Liver (tissue), 9 donors: ENCODE results near the gene PPWD1. TPM values are rescaled to one million over a fixed set of nuclear protein-coding genes. Genes with fewer than 3 reads are reported as not detected.
"Not testable (repeated sequence)": the region's sequence is repeated elsewhere in the genome, so short reads cannot be mapped to it uniquely, and the experiment has no call there.

Source experiments
- DNase-seq: peaks from one replicate; pipeline ENCODE4 v3.0.0-alpha.2; 2017; ENCODE audit warnings: low spot score
- H3K27ac ChIP-seq, 2 donors: one replicate each; pipeline ENCODE4 v1.7.0; 2013; ENCODE audit warnings: inconsistent platforms in 2 of 2, low read length in 2 of 2, control low read depth in 1 of 2, low read depth in 1 of 2, mild to moderate bottlenecking in 1 of 2
- H3K27me3 ChIP-seq, 4 donors: one replicate each; pipeline versions ENCODE4 v1.6.1 to v1.7.0; 2013; ENCODE audit warnings: low read length in 3 of 4, inconsistent platforms in 1 of 4, mild to moderate bottlenecking in 1 of 4, moderate library complexity in 1 of 4; ENCODE audit not compliant: control insufficient read depth in 4 of 4, insufficient read depth in 4 of 4
- H3K36me3 ChIP-seq, 4 donors: one replicate each; pipeline versions ENCODE4 v1.6.1 to v1.7.0; 2013; ENCODE audit warnings: low read length in 3 of 4, mild to moderate bottlenecking in 3 of 4, low read depth in 1 of 4, moderate library complexity in 1 of 4; ENCODE audit not compliant: control insufficient read depth in 4 of 4, insufficient read depth in 3 of 4
- H3K4me1 ChIP-seq, 4 donors: one replicate each; pipeline versions ENCODE4 v1.6.1 to v1.7.0; 2013; ENCODE audit warnings: low read length in 3 of 4, mild to moderate bottlenecking in 3 of 4, moderate library complexity in 1 of 4; ENCODE audit not compliant: control insufficient read depth in 4 of 4, insufficient read depth in 4 of 4
- H3K4me3 ChIP-seq, 3 donors: one replicate each; pipeline versions ENCODE4 v1.6.1 to v1.7.0; 2013; ENCODE audit warnings: low read length in 3 of 3, control low read depth in 1 of 3, low read depth in 1 of 3, mild to moderate bottlenecking in 1 of 3
- H3K9ac ChIP-seq, 2 donors: one replicate each; pipeline ENCODE4 v1.7.0; 2013; ENCODE audit warnings: low read length in 2 of 2, mild to moderate bottlenecking in 2 of 2, moderate library complexity in 2 of 2, control low read depth in 1 of 2, low read depth in 1 of 2
- H3K9me3 ChIP-seq, 4 donors: one replicate each; pipeline versions ENCODE4 v1.6.1 to v1.7.0; 2013; ENCODE audit warnings: low read length in 3 of 4; ENCODE audit not compliant: control insufficient read depth in 4 of 4
- ATF3 ChIP-seq: IDR thresholded peaks from 2 replicates; pipeline ENCODE4 v1.6.1; 2016; ENCODE audit warnings: antibody characterized with exemption
- CTCF ChIP-seq: fragments of 150-350 bp; IDR thresholded peaks from 2 replicates; pipeline ENCODE4 v1.5.1; 2017; ENCODE audit warnings: improper control_type of control experiment, low read depth, low read length; ENCODE audit not compliant: missing input control
- EGR1 ChIP-seq, 2 donors: IDR thresholded peaks; 2 replicates each; pipeline ENCODE4 v1.6.1; 2016 to 2018; ENCODE audit warnings: antibody characterized with exemption in 2 of 2, low read depth in 2 of 2
- FOXA2 ChIP-seq: IDR thresholded peaks from 2 replicates; pipeline ENCODE4 v1.6.1; 2016; ENCODE audit warnings: antibody characterized with exemption
- GABPA ChIP-seq, 2 donors: IDR thresholded peaks in 1 of 2; conservative IDR thresholded peaks in 1 of 2; 2 replicates each; pipeline ENCODE4 v1.6.1; 2016; ENCODE audit warnings: antibody characterized with exemption in 2 of 2, mild to moderate bottlenecking in 1 of 2, moderate library complexity in 1 of 2
- HNF4A ChIP-seq, 2 donors: conservative IDR thresholded peaks; 2 replicates each; pipeline ENCODE4 v1.6.1; 2016; ENCODE audit warnings: antibody characterized with exemption in 2 of 2, mild to moderate bottlenecking in 2 of 2
- NR2F2 ChIP-seq: IDR thresholded peaks from 2 replicates; pipeline ENCODE4 v1.6.1; 2016; ENCODE audit warnings: antibody characterized with exemption
- RAD21 ChIP-seq, 2 donors: IDR thresholded peaks; 2 replicates each; pipeline ENCODE4 v1.6.1; 2016; ENCODE audit warnings: antibody characterized with exemption in 2 of 2, mild to moderate bottlenecking in 2 of 2
- REST ChIP-seq: IDR thresholded peaks from 2 replicates; pipeline ENCODE4 v1.6.1; 2016; ENCODE audit warnings: antibody characterized with exemption, mild to moderate bottlenecking
- RXRA ChIP-seq, 2 donors: IDR thresholded peaks; 2 replicates each; pipeline ENCODE4 v1.6.1; 2017 to 2018; ENCODE audit warnings: antibody characterized with exemption in 2 of 2, mild to moderate bottlenecking in 1 of 2
- SP1 ChIP-seq: IDR thresholded peaks from 2 replicates; pipeline ENCODE4 v1.6.1; 2018; ENCODE audit warnings: antibody characterized with exemption, mild to moderate bottlenecking
- TAF1 ChIP-seq: conservative IDR thresholded peaks from 2 replicates; pipeline ENCODE4 v1.6.1; 2016; ENCODE audit warnings: antibody characterized with exemption, mild to moderate bottlenecking
- YY1 ChIP-seq: IDR thresholded peaks from 2 replicates; pipeline ENCODE4 v1.6.1; 2016; ENCODE audit warnings: antibody characterized with exemption, mild to moderate bottlenecking
- ZBTB33 ChIP-seq: IDR thresholded peaks from 2 replicates; pipeline ENCODE4 v1.6.1; 2016; ENCODE audit warnings: antibody characterized with exemption
- WGBS: extraction: QIAGEN DNeasy Blood & Tissue Kit; methylation state at CpG from one replicate; pipeline ENCODE4 v1.1.7; 2013; 5-methylcytosine and 5-hydroxymethylcytosine counted together
- polyA plus RNA-seq, 2 donors: library from polyadenylated mRNA; stranded (reverse) in 1 of 2; unstranded in 1 of 2; fragments of 200-250 nt in 1 of 2; fragments of >200 nt in 1 of 2; fragmentation: Nextera tagmentation in 1 of 2; extraction: Ambion mirVana in 1 of 2; gene quantifications; one replicate each; pipeline versions ENCODE4 v1.2.1 to v1.2.3, GENCODE V29; 2013 to 2015
- total RNA-seq, 2 donors: library from RNA; depleted of rRNA; stranded (reverse); fragments of >200 nt; gene quantifications; one replicate each; pipeline ENCODE4 v1.2.3, GENCODE V29; 2014
- donor health status: healthy.
- donor health status: healthy.
- donor health status: healthy.
- donor health status: healthy.
- donor health status: healthy.

Gene PPWD1
- total and polyA plus RNA-seq, 4 donors: 5.8 to 23.7 (median 11.8) TPM

- H3K4me3 ChIP-seq: no peak overlapping the region
- 95% methylated on average over 4 of the region's 4 CpGs for WGBS
- no peak for DNase-seq
- peaks cover 1 to 22% (median 14%) of the 10 kb centered on the region in 4 donors for H3K4me1 ChIP-seq
- TF ChIP-seq CTCF: no peak
- TF ChIP-seq NR2F2: no peak
- no peak for TF ChIP-seq GABPA (IDR thresholded peaks at IDR 0.05 in 1 of 2, conservative IDR thresholded peaks at IDR 0.05 in 1 of 2)
- TF ChIP-seq FOXA2: no peak
- no peak for TF ChIP-seq SP1
- no peak for TF ChIP-seq ATF3
- no peak for TF ChIP-seq ZBTB33
- no peak for TF ChIP-seq HNF4A (conservative IDR thresholded peaks at IDR 0.05)
- TF ChIP-seq REST: no peak
- TF ChIP-seq TAF1: no peak
- no peak for TF ChIP-seq EGR1 (IDR thresholded peaks at IDR 0.05; ENCODE audit: low read depth in 2 of 2)
- TF ChIP-seq YY1: no peak
- no peak for TF ChIP-seq RXRA (IDR thresholded peaks at IDR 0.05)
- TF ChIP-seq RAD21 (IDR thresholded peaks at IDR 0.05): no peak
- no peak overlapping the region for H3K9ac ChIP-seq
- H3K9me3 ChIP-seq: no peaks in the 10 kb centered on the region
- no peaks in the 10 kb centered on the region for H3K27me3 ChIP-seq
- H3K27ac ChIP-seq: no peak overlapping the region
- peaks cover 0 to 8% (median 5%) of the 10 kb centered on the region in 4 donors for H3K36me3 ChIP-seq
These were observed 56.9 kb downstream of the PPWD1 start for GRCh38 chr5:65620021-65620420.

- not testable (repeated sequence) for H3K27ac ChIP-seq, H3K9ac ChIP-seq, H3K4me3 ChIP-seq, DNase-seq, H3K36me3 ChIP-seq, H3K9me3 ChIP-seq, H3K27me3 ChIP-seq
- WGBS: 94% methylated on average over 4 of the region's 4 CpGs
- H3K4me1 ChIP-seq: peaks cover 9 to 33% (median 22%) of the 10 kb centered on the region in 4 donors
These were observed 58.9 kb downstream of the PPWD1 start for GRCh38 chr5:65621961-65622360.
